H1 (cell line): Measurements from ENCODE around the gene LGALS1. TPM values are rescaled to one million over a fixed set of nuclear protein-coding genes. Genes with fewer than 3 reads are reported as not detected.

ENCODE experiments used
- CTCF ChIA-PET: fragments of 300-600 bp; sonication (Branson Sonifier 250); formaldehyde crosslinking; loops from one replicate; lab custom pipeline; 2021; ENCODE audit not compliant: partially characterized antibody; lab: Charles Lee
- POLR2A ChIA-PET: fragments of 300-600 bp; sonication (Branson Sonifier 250); formaldehyde crosslinking; loops from one replicate; lab custom pipeline; 2021; ENCODE audit warnings: inconsistent platforms; ENCODE audit not compliant: partially characterized antibody; lab: Charles Lee
- DNase-seq, 2 experiments: peaks; one replicate each; pipeline versions ENCODE4 v3.0.0 to v3.0.0-alpha.2; 2010 to 2022; ENCODE audit warnings: low spot score in 2 of 2, low read depth in 1 of 2, mixed read lengths in 1 of 2
- FAIRE-seq: peaks from 2 replicates; lab custom pipeline; 2011; peaks lifted over from hg19 to GRCh38; lab: Jason Lieb, UNC
- H2AFZ ChIP-seq: 2 replicates; pipeline ENCODE4 v1.8.1; 2012; ENCODE audit warnings: low read length, inconsistent platforms
- H2AK5ac ChIP-seq: 2 replicates; pipeline ENCODE4 v1.6.1; 2013; ENCODE audit warnings: low read depth, low read length
- H2BK120ac ChIP-seq: replicated peaks from 2 replicates; pipeline ENCODE3; 2013; ENCODE audit warnings: low read depth, low read length, inconsistent platforms
- H2BK12ac ChIP-seq: 2 replicates; pipeline ENCODE4 v1.6.1; 2013; ENCODE audit warnings: low read depth, low read length
- H2BK15ac ChIP-seq: 2 replicates; pipeline ENCODE4 v1.6.1; 2013; ENCODE audit warnings: low read length
- H2BK20ac ChIP-seq: 2 replicates; pipeline ENCODE4 v1.6.1; 2013; ENCODE audit warnings: low read length
- H2BK5ac ChIP-seq: 2 replicates; pipeline ENCODE4 v1.6.1; 2013; ENCODE audit warnings: low read depth, low read length
- H3K14ac ChIP-seq: 2 replicates; pipeline ENCODE4 v1.6.1; 2013; ENCODE audit warnings: inconsistent platforms; ENCODE audit not compliant: insufficient read length
- H3K18ac ChIP-seq: 2 replicates; pipeline ENCODE4 v1.6.1; 2013; ENCODE audit warnings: low read length; ENCODE audit errors: extremely low read depth
- H3K23ac ChIP-seq: 2 replicates; pipeline ENCODE4 v1.6.1; 2013; ENCODE audit warnings: inconsistent platforms; ENCODE audit not compliant: insufficient read length
- H3K23me2 ChIP-seq: 2 replicates; pipeline ENCODE4 v1.6.1; 2013; ENCODE audit warnings: low read depth, low read length
- H3K27ac ChIP-seq: 2 replicates; pipeline ENCODE4 v1.6.1; 2011; ENCODE audit warnings: low read depth, low read length, inconsistent platforms
- H3K27me3 ChIP-seq, 4 experiments: replicated peaks in 1 of 4; 1 replicate in 1 of 4; 2 replicates in 3 of 4; pipeline versions ENCODE4 v1.6.1 to v1.8.1; 2011 to 2013; ENCODE audit warnings: low read length in 3 of 4, mild to moderate bottlenecking in 3 of 4, inconsistent platforms in 2 of 4, mixed read lengths in 2 of 4, moderate library complexity in 1 of 4; ENCODE audit not compliant: control insufficient read depth in 3 of 4, insufficient read depth in 3 of 4; ENCODE audit errors: extremely low read depth in 1 of 4
- H3K36me3 ChIP-seq, 4 experiments: 2 replicates each; pipeline versions ENCODE4 v1.6.1 to v1.8.1; 2011 to 2013; ENCODE audit warnings: mild to moderate bottlenecking in 4 of 4, low read length in 3 of 4, moderate library complexity in 2 of 4, control low read depth in 1 of 4, inconsistent platforms in 1 of 4; ENCODE audit not compliant: insufficient read depth in 4 of 4, control insufficient read depth in 2 of 4
- H3K4ac ChIP-seq: replicated peaks from 2 replicates; pipeline ENCODE3; 2013; ENCODE audit warnings: low read length, low read depth, mixed read lengths, inconsistent platforms; ENCODE audit not compliant: insufficient read length
- H3K4me1 ChIP-seq, 4 experiments: replicated peaks in 1 of 4; 1 replicate in 1 of 4; 2 replicates in 3 of 4; pipeline versions ENCODE4 v1.6.1 to v1.8.1; 2011 to 2013; ENCODE audit warnings: low read length in 3 of 4, inconsistent platforms in 2 of 4, mixed read lengths in 1 of 4; ENCODE audit not compliant: insufficient read depth in 4 of 4, control insufficient read depth in 3 of 4
- H3K4me2 ChIP-seq, 2 experiments: 2 replicates each; pipeline versions ENCODE4 v1.6.1 to v1.8.1; 2011 to 2013; ENCODE audit warnings: low read depth in 2 of 2, low read length in 2 of 2, control low read depth in 1 of 2, inconsistent platforms in 1 of 2, mild to moderate bottlenecking in 1 of 2; ENCODE audit not compliant: insufficient read depth in 1 of 2
- H3K4me3 ChIP-seq, 4 experiments: fragments of 200-600, 300-600 bp in 1 of 4; sonication (generic), shearing (Covaris generic), sonication (Bioruptor Twin) in 1 of 4; 2 replicates each; pipeline versions ENCODE4 v1.5.1 to v1.8.1; 2011 to 2016; ENCODE audit warnings: low read length in 4 of 4, low read depth in 3 of 4, control low read depth in 2 of 4, inconsistent platforms in 2 of 4, mild to moderate bottlenecking in 2 of 4, mixed read lengths in 1 of 4, moderate library complexity in 1 of 4; ENCODE audit not compliant: insufficient read depth in 2 of 4; ENCODE audit errors: extremely low read depth in 1 of 4
- H3K56ac ChIP-seq: replicated peaks from 2 replicates; pipeline ENCODE3; 2013; ENCODE audit warnings: low read depth, mild to moderate bottlenecking, mixed read lengths, low read length, inconsistent platforms; ENCODE audit not compliant: insufficient read length
- H3K79me1 ChIP-seq: 2 replicates; pipeline ENCODE4 v1.6.1; 2013; ENCODE audit warnings: low read depth, low read length, control low read depth
- H3K79me2 ChIP-seq, 2 experiments: 2 replicates each; pipeline versions ENCODE4 v1.6.1 to v1.8.1; 2012 to 2013; ENCODE audit warnings: low read length in 2 of 2, mild to moderate bottlenecking in 2 of 2, inconsistent platforms in 1 of 2; ENCODE audit not compliant: insufficient read depth in 2 of 2, control insufficient read depth in 1 of 2
- H3K9ac ChIP-seq, 4 experiments: replicated peaks in 1 of 4; 1 replicate in 1 of 4; 2 replicates in 3 of 4; pipeline versions ENCODE4 v1.6.1 to v1.8.1; 2011 to 2013; ENCODE audit warnings: low read depth in 3 of 4, low read length in 3 of 4, control low read depth in 2 of 4, mild to moderate bottlenecking in 2 of 4, moderate library complexity in 2 of 4, inconsistent platforms in 1 of 4; ENCODE audit errors: extremely low read depth in 1 of 4
- H3K9me3 ChIP-seq, 2 experiments: 2 replicates each; pipeline versions ENCODE4 v1.6.1 to v1.8.1; 2012 to 2013; ENCODE audit warnings: mild to moderate bottlenecking in 2 of 2, moderate library complexity in 2 of 2, control low read depth in 1 of 2, inconsistent platforms in 1 of 2, low read depth in 1 of 2, low read length in 1 of 2, mixed read lengths in 1 of 2; ENCODE audit not compliant: insufficient read depth in 2 of 2
- H4K20me1 ChIP-seq, 2 experiments: replicated peaks in 1 of 2; 2 replicates each; pipeline versions ENCODE3 to v1.8.1; 2011 to 2013; ENCODE audit warnings: inconsistent platforms in 2 of 2, low read length in 2 of 2, mild to moderate bottlenecking in 1 of 2; ENCODE audit not compliant: insufficient read depth in 2 of 2, control insufficient read depth in 1 of 2
- H4K5ac ChIP-seq: 2 replicates; pipeline ENCODE4 v1.6.1; 2013; ENCODE audit warnings: low read length, low read depth, mixed read lengths, inconsistent platforms; ENCODE audit not compliant: insufficient read length
- H4K8ac ChIP-seq: 2 replicates; pipeline ENCODE4 v1.8.0; 2013; ENCODE audit warnings: mild to moderate bottlenecking, moderate library complexity, low read length, inconsistent platforms; ENCODE audit not compliant: insufficient read depth; ENCODE audit errors: extremely low read depth
- H4K91ac ChIP-seq: replicated peaks from 2 replicates; pipeline ENCODE3; 2013; ENCODE audit warnings: low read length, mixed read lengths, inconsistent platforms; ENCODE audit not compliant: insufficient read length
- CTCF ChIP-seq, 3 experiments: IDR thresholded peaks; 1 replicate in 2 of 3; 2 replicates in 1 of 3; pipeline versions ENCODE4 v1.5.1 to v1.6.1; 2011; ENCODE audit warnings: low read length in 3 of 3, mild to moderate bottlenecking in 3 of 3, inconsistent platforms in 2 of 3, low read depth in 1 of 3, moderate library complexity in 1 of 3; ENCODE audit not compliant: insufficient read depth in 1 of 3; ENCODE audit errors: control extremely low read depth in 1 of 3
- KDM5A ChIP-seq: fragments of 200-600 bp; IDR thresholded peaks from 2 replicates; pipeline ENCODE4 v1.7.1; 2012; ENCODE audit warnings: mild to moderate bottlenecking, low read length, inconsistent platforms, mixed read lengths
- POLR2AphosphoS5 ChIP-seq: IDR thresholded peaks from 2 replicates; pipeline ENCODE4 v1.6.1; 2011; ENCODE audit warnings: low read depth, low read length
- RNF2 ChIP-seq: fragments of 200-900, 300-1000 bp; sonication (generic); IDR thresholded peaks from 2 replicates; pipeline ENCODE4 v1.7.1; 2016; ENCODE audit warnings: borderline replicate concordance, low read depth, mild to moderate bottlenecking, antibody characterized with exemption, low read length; ENCODE audit not compliant: poor library complexity, severe bottlenecking; ENCODE audit errors: missing control alignments
- RXRA ChIP-seq: IDR thresholded peaks from 2 replicates; pipeline ENCODE4 v1.6.1; 2011; ENCODE audit warnings: low read depth, mild to moderate bottlenecking, low read length, moderate library complexity; ENCODE audit not compliant: insufficient read depth
- SIRT6 ChIP-seq: IDR thresholded peaks from one replicate; pipeline ENCODE4 v1.7.1; 2012; ENCODE audit warnings: low read length, inconsistent platforms
- SP1 ChIP-seq: IDR thresholded peaks from 2 replicates; pipeline ENCODE4 v1.6.1; 2011; ENCODE audit warnings: low read depth, low read length
- SP2 ChIP-seq: IDR thresholded peaks from 2 replicates; pipeline ENCODE4 v1.6.1; 2012; ENCODE audit warnings: mild to moderate bottlenecking, low read length, inconsistent platforms
- SRF ChIP-seq: IDR thresholded peaks from 2 replicates; pipeline ENCODE4 v1.6.1; 2011; ENCODE audit warnings: mild to moderate bottlenecking, low read depth, low read length, moderate library complexity
- TBP ChIP-seq: IDR thresholded peaks from 2 replicates; pipeline ENCODE4 v1.6.1; 2011; ENCODE audit warnings: low read depth, low read length, improper control_type of control experiment
- TCF12 ChIP-seq: IDR thresholded peaks from 2 replicates; pipeline ENCODE4 v1.6.1; 2011; ENCODE audit warnings: low read depth, mild to moderate bottlenecking, low read length
- YY1 ChIP-seq: IDR thresholded peaks from 2 replicates; pipeline ENCODE4 v1.6.1; 2011; ENCODE audit warnings: low read depth, mild to moderate bottlenecking, low read length
- WGBS, 2 experiments: shearing (Covaris generic) in 1 of 2; methylation state at CpG; one replicate each; pipeline versions ENCODE4 v1.1.6 to v1.1.7; 2013 to 2015; ENCODE audit warnings: low lambda C conversion rate in 2 of 2, mixed read lengths in 2 of 2, inconsistent platforms in 1 of 2, low coverage in 1 of 2, missing lambda C conversion rate in 1 of 2; ENCODE audit not compliant: insufficient replicate concordance in 2 of 2, insufficient coverage in 1 of 2, insufficient read length in 1 of 2; ENCODE audit errors: extremely low coverage in 1 of 2, missing lambda C conversion rate in 1 of 2; 5-methylcytosine and 5-hydroxymethylcytosine counted together
- polyA plus RNA-seq, 7 experiments: library from polyadenylated mRNA; depleted of rRNA in 3 of 7; stranded (reverse) in 5 of 7; unstranded in 2 of 7; fragments of >200 nt in 5 of 7; fragments of 200-250 nt in 2 of 7; gene quantifications; 1 replicate in 5 of 7; 2 replicates in 1 of 7; 4 replicates in 1 of 7; pipeline versions ENCODE4 v1.2.1 to v1.2.3, GENCODE V29; 2011 to 2013; ENCODE audit warnings: missing spikeins in 2 of 7, mixed read lengths in 2 of 7
- total RNA-seq: library from RNA; stranded (reverse); fragmentation: NEBNext Ultra II Directional; extraction: Animal tissue kit (Norgen Biotek cat#: 25700); gene quantifications from 2 replicates; pipeline ENCODE4 v1.2.1, GENCODE V29; 2021

Gene LGALS1
- total and polyA plus RNA-seq, 2 of the 8 experiments (the other 6 are each of a cell fraction or from before 2014, with no cell fraction given), result 12.0 to 92.4 TPM

GRCh38 chr22:37713761-37714160 is 38.3 kb downstream of the LGALS1 start:
- Histone ChIP-seq H3K14ac (no peak overlapping the region), H3K4me3 (no peak overlapping the region), H2BK20ac (no peak overlapping the region), H3K27ac (no peak overlapping the region), H3K79me2 (no peaks in the 10 kb centered on the region), H2BK12ac (no peak overlapping the region), H3K18ac (no peak overlapping the region), H4K20me1 (peaks cover 6% of the 10 kb centered on the region in 2 experiments), H4K91ac (no peak overlapping the region), H3K36me3 (peaks cover 7 to 39% (median 23%) of the 10 kb centered on the region in 4 experiments), H3K79me1 (no peaks in the 10 kb centered on the region), H2BK15ac (no peak overlapping the region), H2BK120ac (no peak overlapping the region), H3K9ac (no peak overlapping the region), H3K23me2 (no peaks in the 10 kb centered on the region), H2AFZ (no peak overlapping the region), H3K4me1 (peaks cover 0 to 3% (median 0%) of the 10 kb centered on the region in 4 experiments; a peak in 1 of 7 replicates), H2AK5ac (no peak overlapping the region), H3K56ac (no peak overlapping the region), H3K4ac (no peak overlapping the region), H3K27me3 (no peaks in the 10 kb centered on the region), H4K5ac (no peak overlapping the region), H2BK5ac (no peak overlapping the region), H3K23ac (no peak overlapping the region), H3K4me2 (no peak overlapping the region), H3K9me3 (no peaks in the 10 kb centered on the region; a peak in 1 of 4 replicates), H4K8ac (no peak overlapping the region)
- ChIA-PET POLR2A (interaction anchor here (1.0 to 2.1 kb wide), 2 partner anchors 18 to 21 kb away, joined by 3 to 9 read pairs; no protein-coding TSS in a partner anchor), CTCF (interaction anchor here (1.2 kb wide), 1 partner anchor 70 kb away, joined by 4 read pairs; no protein-coding TSS in a partner anchor)
- no peak for FAIRE-seq
- WGBS, 2 experiments, result 92% methylated on average over 7 of the region's 7 CpGs; no CpG with 5 or more reads in 1 of the 2 experiments
- DNase-seq, result no peak
- TF ChIP-seq SIRT6 (no peak), TBP (no peak), RXRA (no peak), SRF (no peak), TCF12 (no peak), KDM5A (no peak), POLR2AphosphoS5 (no peak), RNF2 (no peak), CTCF (IDR thresholded peaks at IDR 0.05; ENCODE audit: control extremely low read depth in 1 of 3, insufficient read depth in 1 of 3, low read depth in 1 of 3, low read length in 3 of 3) (no peak), SP1 (no peak), SP2 (no peak), YY1 (no peak)
